GM23338 (cell line): ENCODE measurements around the gene TRAPPC3L. TPM values are rescaled to one million over a fixed set of nuclear protein-coding genes. Genes with fewer than 3 reads are reported as not detected.

Experiments used
- ATAC-seq: fragments of 200-7000 bp; cut with Tn5 transposase; 3 replicates; pipeline ENCODE4 v1.9.1; 2020
- DNase-seq: peaks from one replicate; pipeline ENCODE4 v3.0.0-alpha.2; 2015; ENCODE audit warnings: low spot score
- H2AFZ ChIP-seq: fragments of 200-600 bp; sonication (generic); 2 replicates; pipeline ENCODE4 v1.8.0; 2016; ENCODE audit warnings: antibody characterized with exemption, mild to moderate bottlenecking, moderate library complexity
- H3F3A ChIP-seq: fragments of 200-600 bp; sonication (generic); replicated peaks from 2 replicates; pipeline ENCODE4 v1.8.0; 2017; ENCODE audit warnings: antibody characterized with exemption, mixed run types, low read depth
- H3K27ac ChIP-seq: fragments of 200-600 bp; sonication (generic); 2 replicates; pipeline ENCODE4 v1.6.1; 2016; ENCODE audit warnings: low read depth
- H3K27me3 ChIP-seq: fragments of 200-600 bp; sonication (generic); 2 replicates; pipeline ENCODE4 v1.8.0; 2016; ENCODE audit warnings: mild to moderate bottlenecking, mixed run types, moderate library complexity; ENCODE audit not compliant: insufficient read depth
- H3K36me3 ChIP-seq: fragments of 200-600 bp; sonication (generic); 2 replicates; pipeline ENCODE4 v1.8.0; 2016; ENCODE audit warnings: mild to moderate bottlenecking; ENCODE audit not compliant: insufficient read depth
- H3K4me1 ChIP-seq: fragments of 200-600 bp; sonication (generic); 2 replicates; pipeline ENCODE4 v1.8.0; 2016; ENCODE audit warnings: mild to moderate bottlenecking, moderate library complexity; ENCODE audit not compliant: insufficient read depth
- H3K4me2 ChIP-seq: fragments of 200-600 bp; sonication (generic); 2 replicates; pipeline ENCODE4 v1.7.1; 2017; ENCODE audit warnings: mixed run types
- H3K4me3 ChIP-seq: fragments of 200-600 bp; sonication (generic); 2 replicates; pipeline ENCODE4 v1.6.1; 2016; ENCODE audit warnings: mixed run types
- H3K79me2 ChIP-seq: fragments of 200-600 bp; sonication (generic); replicated peaks from 2 replicates; pipeline ENCODE4 v1.8.0; 2017; ENCODE audit warnings: mild to moderate bottlenecking; ENCODE audit not compliant: insufficient read depth
- H3K9me2 ChIP-seq: fragments of 200-600 bp; sonication (generic); 2 replicates; pipeline ENCODE4 v1.8.0; 2017; ENCODE audit not compliant: insufficient read depth
- H4K20me1 ChIP-seq: fragments of 200-600 bp; sonication (generic); replicated peaks from 2 replicates; pipeline ENCODE4 v1.8.0; 2017; ENCODE audit warnings: mild to moderate bottlenecking; ENCODE audit not compliant: insufficient read depth
- H3K27ac Mint-ChIP-seq: 2 replicates; pipeline ENCODE4 v1.8.0; 2020; ENCODE audit warnings: inconsistent platforms, mild to moderate bottlenecking, moderate library complexity, mixed read lengths
- H3K27me3 Mint-ChIP-seq: 3 replicates; pipeline ENCODE4 v1.8.0; 2022; ENCODE audit warnings: low read depth, mild to moderate bottlenecking, moderate library complexity, mixed read lengths, inconsistent platforms; ENCODE audit not compliant: insufficient read depth, poor library complexity
- H3K36me3 Mint-ChIP-seq: 3 replicates; pipeline ENCODE4 v1.8.0; 2021; ENCODE audit warnings: low read depth, mild to moderate bottlenecking, inconsistent platforms, moderate library complexity, mixed read lengths
- H3K4me1 Mint-ChIP-seq: 3 replicates; pipeline ENCODE4 v1.8.0; 2020; ENCODE audit warnings: mild to moderate bottlenecking, inconsistent platforms, mixed read lengths
- H3K4me3 Mint-ChIP-seq: 3 replicates; pipeline ENCODE4 v1.8.0; 2021; ENCODE audit warnings: moderate library complexity, mild to moderate bottlenecking, inconsistent platforms, mixed read lengths
- H3K9me3 Mint-ChIP-seq: 3 replicates; pipeline ENCODE4 v1.8.0; 2020; ENCODE audit warnings: moderate library complexity, mild to moderate bottlenecking, inconsistent platforms, mixed read lengths
- CREB1 ChIP-seq: fragments of 250-450 bp; sonication (Bioruptor Pico); IDR thresholded peaks from 2 replicates; pipeline ENCODE4 v1.5.0; 2020; ENCODE audit warnings: low read depth, mild to moderate bottlenecking, moderate library complexity
- CTCF ChIP-seq, 2 experiments: fragments of 200-600 bp in 1 of 2; sonication (generic) in 1 of 2; conservative IDR thresholded peaks; 2 replicates each; pipeline versions ENCODE4 v1.5.1 to v1.6.1; 2016 to 2017; ENCODE audit warnings: antibody characterized with exemption in 2 of 2, low read depth in 2 of 2, mild to moderate bottlenecking in 2 of 2, moderate library complexity in 1 of 2
- ETS1 ChIP-seq: IDR thresholded peaks from 2 replicates; pipeline ENCODE4 v1.6.1; 2016; ENCODE audit warnings: antibody characterized with exemption
- EZH2 ChIP-seq: fragments of 200-600 bp; sonication (generic); IDR thresholded peaks from one replicate; pipeline ENCODE4 v1.8.0; 2017; ENCODE audit warnings: antibody characterized with exemption, mild to moderate bottlenecking, low read depth; ENCODE audit not compliant: unreplicated experiment
- EZH2phosphoT487 ChIP-seq: fragments of 200-600 bp; sonication (generic); IDR thresholded peaks from one replicate; pipeline ENCODE4 v1.8.1; 2018; ENCODE audit warnings: antibody characterized with exemption; ENCODE audit not compliant: unreplicated experiment
- JUNB ChIP-seq: IDR thresholded peaks from one replicate; pipeline ENCODE4 v1.6.1; 2016; ENCODE audit warnings: antibody characterized with exemption; ENCODE audit not compliant: unreplicated experiment
- NANOG ChIP-seq: IDR thresholded peaks from 2 replicates; pipeline ENCODE4 v1.6.1; 2016; ENCODE audit warnings: antibody characterized with exemption, borderline replicate concordance
- POLR2AphosphoS5 ChIP-seq: IDR thresholded peaks from 2 replicates; pipeline ENCODE4 v1.6.1; 2016; ENCODE audit warnings: antibody characterized with exemption, low read depth
- REST ChIP-seq: IDR thresholded peaks from one replicate; pipeline ENCODE4 v1.6.1; 2018; ENCODE audit warnings: antibody characterized with exemption; ENCODE audit not compliant: unreplicated experiment
- STAT1 ChIP-seq: IDR thresholded peaks from one replicate; pipeline ENCODE4 v1.6.1; 2016; ENCODE audit warnings: antibody characterized with exemption; ENCODE audit not compliant: unreplicated experiment
- ZNF114 ChIP-seq: fragments of 250-450 bp; sonication (Bioruptor Pico); IDR thresholded peaks from 2 replicates; pipeline ENCODE4 v1.5.0; 2020; ENCODE audit warnings: mild to moderate bottlenecking, moderate library complexity
- ZNF331 ChIP-seq: fragments of 250-450 bp; sonication (Bioruptor Pico); IDR thresholded peaks from 2 replicates; pipeline ENCODE4 v1.5.0; 2020; ENCODE audit warnings: low read depth, mild to moderate bottlenecking, moderate library complexity
- ZNF462 ChIP-seq: fragments of 250-450 bp; sonication (Bioruptor Pico); IDR thresholded peaks from 2 replicates; pipeline ENCODE4 v1.5.0; 2020; ENCODE audit warnings: mild to moderate bottlenecking, moderate library complexity
- polyA plus RNA-seq: library from polyadenylated mRNA; unstranded; fragments of >200 nt; fragmentation: Nextera tagmentation; extraction: Ambion mirVana; gene quantifications from 2 replicates; pipeline ENCODE4 v1.2.1, GENCODE V29; 2016
- total RNA-seq: library from RNA; depleted of rRNA; stranded (reverse); fragments of >200 nt; shearing (Covaris generic); gene quantifications from 2 replicates; pipeline ENCODE4 v1.2.3, GENCODE V29; 2014

TRAPPC3L gene
- total and polyA plus RNA-seq, 2 experiments from 2014 or later: not detected

- no peak overlapping the region for H3K4me3 Mint-ChIP-seq
- DNase-seq (no peak), ATAC-seq (peak; percentile 46; the same call in 1 of the 3 replicates)
- Histone ChIP-seq H3K4me2 (no peak overlapping the region), H4K20me1 (no peaks in the 10 kb centered on the region), H3F3A (no peaks in the 10 kb centered on the region), H2AFZ (peak overlapping the region; percentile 78; the same call in 1 of the 2 replicates), H3K27me3 (no peaks in the 10 kb centered on the region), H3K27ac (no peak overlapping the region; the same call in 1 of the 2 replicates), H3K4me3 (no peak overlapping the region), H3K36me3 (no peaks in the 10 kb centered on the region), H3K9me2 (0 out of 2 replicates have a peak, but pooled peaks cover 3% of the 10 kb centered on the region), H3K79me2 (no peaks in the 10 kb centered on the region), H3K4me1 (no peaks in the 10 kb centered on the region)
- no peaks in the 10 kb centered on the region for H3K36me3 Mint-ChIP-seq
- TF ChIP-seq ZNF462 (CRISPR knock-in tag) (no peak), JUNB (no peak), ETS1 (no peak), NANOG (no peak), EZH2 (no peak), EZH2phosphoT487 (no peak), STAT1 (no peak), REST (no peak), CREB1 (no peak), ZNF331 (CRISPR knock-in tag) (no peak), ZNF114 (CRISPR knock-in tag) (no peak), POLR2AphosphoS5 (no peak), CTCF (conservative IDR thresholded peaks at IDR 0.05; ENCODE audit: low read depth in 2 of 2) (no peak)
- peaks cover 2% of the 10 kb centered on the region for H3K27me3 Mint-ChIP-seq
- H3K27ac Mint-ChIP-seq: no peak overlapping the region
- peaks cover 3% of the 10 kb centered on the region; the same call in 2 of the 3 replicates for H3K4me1 Mint-ChIP-seq
- peaks cover 4% of the 10 kb centered on the region; the same call in 2 of the 3 replicates for H3K9me3 Mint-ChIP-seq
These were observed 53.0 kb downstream of the TRAPPC3L start for GRCh38 chr6:116492331-116493067.
